Muscle layer of colon (tissue), 2 donors: ENCODE data around the gene CHRNB1.
A peak's percentile ranks its signal among the peaks of the same experiment; 100 is the strongest.

Experiments
- H3K27ac ChIP-seq: one replicate; pipeline ENCODE4 v1.7.0; 2013; ENCODE audit warnings: low read depth, mild to moderate bottlenecking, low read length, moderate library complexity
- H3K27me3 ChIP-seq, 2 donors: one replicate each; pipeline ENCODE4 v1.7.0; 2013; ENCODE audit warnings: low read length in 2 of 2, mild to moderate bottlenecking in 2 of 2; ENCODE audit not compliant: insufficient read depth in 2 of 2, control insufficient read depth in 1 of 2
- H3K36me3 ChIP-seq: one replicate; pipeline ENCODE4 v1.7.0; 2013; ENCODE audit warnings: mild to moderate bottlenecking, low read length; ENCODE audit not compliant: insufficient read depth
- H3K4me1 ChIP-seq: one replicate; pipeline ENCODE4 v1.7.0; 2013; ENCODE audit warnings: mild to moderate bottlenecking, low read length; ENCODE audit not compliant: insufficient read depth
- H3K4me3 ChIP-seq, 2 donors: one replicate each; pipeline ENCODE4 v1.7.0; 2013; ENCODE audit warnings: low read length in 2 of 2, low read depth in 1 of 2, mild to moderate bottlenecking in 1 of 2, moderate library complexity in 1 of 2
- H3K9ac ChIP-seq: one replicate; pipeline ENCODE4 v1.7.0; 2013; ENCODE audit warnings: low read length
- H3K9me3 ChIP-seq: one replicate; pipeline ENCODE4 v1.7.0; 2013; ENCODE audit warnings: mild to moderate bottlenecking, low read length
- donor health status: abdominal sarcoma.
- donor health status: Adenocarcinoma of cecum.

The CHRNB1 gene

GRCh38 chr17:7483255-7484066 lies 38.6 kb downstream of the CHRNB1 start:
- Histone ChIP-seq H3K4me1 (peaks cover 35% of the 10 kb centered on the region), H3K9ac (peak overlapping the region; percentile 78), H3K4me3 (peak overlapping the region; percentile 63 to 86), H3K27me3 (no peaks in the 10 kb centered on the region), H3K27ac (peak overlapping the region; percentile 99), H3K9me3 (no peaks in the 10 kb centered on the region), H3K36me3 (no peaks in the 10 kb centered on the region)

GRCh38 chr17:7484067-7484918 lies 39.4 kb downstream of the CHRNB1 start, which contains the start of gene POLR2A:
POLR2A (plus strand) TSS chr17:7484366.
- Histone ChIP-seq H3K9me3 (no peaks in the 10 kb centered on the region), H3K4me1 (peaks cover 39% of the 10 kb centered on the region), H3K4me3 (peak within 1 kb of the TSS; percentile 71 to 86), H3K27ac (peak within 1 kb of the TSS; percentile 99), H3K27me3 (no peaks in the 10 kb centered on the region), H3K36me3 (no peaks in the 10 kb centered on the region), H3K9ac (peak within 1 kb of the TSS; percentile 78)

- Histone ChIP-seq H3K9me3 (no peaks in the 10 kb centered on the region), H3K4me1 (peaks cover 37% of the 10 kb centered on the region), H3K9ac (peak overlapping the region; percentile 58), H3K4me3 (peak overlapping the region; percentile 36 to 71), H3K27me3 (no peaks in the 10 kb centered on the region), H3K27ac (peak overlapping the region; percentile 83), H3K36me3 (no peaks in the 10 kb centered on the region)
Measured at GRCh38 chr17:7484919-7485377, 40.1 kb downstream of the CHRNB1 start.

- Histone ChIP-seq H3K9me3 (no peaks in the 10 kb centered on the region), H3K27ac (no peak overlapping the region), H3K36me3 (no peaks in the 10 kb centered on the region), H3K27me3 (no peaks in the 10 kb centered on the region), H3K4me3 (peak overlapping the region in 1 of 2 donors; percentile 19), H3K9ac (no peak overlapping the region), H3K4me1 (peaks cover 34% of the 10 kb centered on the region)
Measured at GRCh38 chr17:7486181-7486580, 41.3 kb downstream of the CHRNB1 start.

- H3K27me3 ChIP-seq = no peaks in the 10 kb centered on the region
- no peak overlapping the region for H3K4me3 ChIP-seq
- H3K36me3 ChIP-seq = no peaks in the 10 kb centered on the region
- no peak overlapping the region for H3K27ac ChIP-seq
- peaks cover 27% of the 10 kb centered on the region for H3K4me1 ChIP-seq
- H3K9ac ChIP-seq = no peak overlapping the region
- no peaks in the 10 kb centered on the region for H3K9me3 ChIP-seq
Measured at GRCh38 chr17:7490144-7490543, 45.3 kb downstream of the CHRNB1 start.

GRCh38 chr17:7491583-7491982 lies 46.7 kb downstream of the CHRNB1 start:
- H3K27me3 ChIP-seq = no peaks in the 10 kb centered on the region
- peaks cover 11% of the 10 kb centered on the region for H3K36me3 ChIP-seq
- no peak overlapping the region for H3K4me3 ChIP-seq
- peaks cover 16% of the 10 kb centered on the region for H3K4me1 ChIP-seq
- H3K9ac ChIP-seq = no peak overlapping the region
- no peaks in the 10 kb centered on the region for H3K9me3 ChIP-seq
- H3K27ac ChIP-seq = no peak overlapping the region

DNA sequence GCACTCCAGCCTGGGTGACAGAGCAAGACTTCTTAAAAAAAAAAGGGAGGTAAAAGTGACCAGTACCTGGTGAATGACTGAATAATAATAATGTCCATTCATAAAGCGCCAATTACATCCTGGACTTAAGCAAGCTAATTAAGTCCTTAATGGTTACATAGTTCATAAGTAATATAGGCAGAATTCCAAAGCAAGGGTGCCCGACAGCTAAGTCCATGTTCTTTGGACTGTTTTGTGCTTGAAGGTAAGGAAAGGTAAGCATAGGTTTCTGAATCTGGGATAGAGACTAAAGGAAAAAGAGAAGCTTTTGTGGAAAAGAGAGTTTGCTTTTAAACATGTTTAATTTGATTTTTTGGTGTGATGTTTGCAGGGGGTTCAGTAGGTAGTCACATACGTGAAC lies 49.1 kb downstream of the CHRNB1 start:
- Histone ChIP-seq H3K9ac (no peak overlapping the region), H3K36me3 (peaks cover 34% of the 10 kb centered on the region), H3K9me3 (no peaks in the 10 kb centered on the region), H3K27ac (no peak overlapping the region), H3K27me3 (no peaks in the 10 kb centered on the region), H3K4me3 (no peak overlapping the region), H3K4me1 (peaks cover under 1% of the 10 kb centered on the region)

GRCh38 chr17:7495906-7496434 lies 51.1 kb downstream of the CHRNB1 start:
- Histone ChIP-seq H3K36me3 (peaks cover 50% of the 10 kb centered on the region), H3K9me3 (no peaks in the 10 kb centered on the region), H3K4me3 (no peak overlapping the region), H3K4me1 (no peaks in the 10 kb centered on the region), H3K27me3 (no peaks in the 10 kb centered on the region), H3K27ac (no peak overlapping the region), H3K9ac (no peak overlapping the region)

DNA sequence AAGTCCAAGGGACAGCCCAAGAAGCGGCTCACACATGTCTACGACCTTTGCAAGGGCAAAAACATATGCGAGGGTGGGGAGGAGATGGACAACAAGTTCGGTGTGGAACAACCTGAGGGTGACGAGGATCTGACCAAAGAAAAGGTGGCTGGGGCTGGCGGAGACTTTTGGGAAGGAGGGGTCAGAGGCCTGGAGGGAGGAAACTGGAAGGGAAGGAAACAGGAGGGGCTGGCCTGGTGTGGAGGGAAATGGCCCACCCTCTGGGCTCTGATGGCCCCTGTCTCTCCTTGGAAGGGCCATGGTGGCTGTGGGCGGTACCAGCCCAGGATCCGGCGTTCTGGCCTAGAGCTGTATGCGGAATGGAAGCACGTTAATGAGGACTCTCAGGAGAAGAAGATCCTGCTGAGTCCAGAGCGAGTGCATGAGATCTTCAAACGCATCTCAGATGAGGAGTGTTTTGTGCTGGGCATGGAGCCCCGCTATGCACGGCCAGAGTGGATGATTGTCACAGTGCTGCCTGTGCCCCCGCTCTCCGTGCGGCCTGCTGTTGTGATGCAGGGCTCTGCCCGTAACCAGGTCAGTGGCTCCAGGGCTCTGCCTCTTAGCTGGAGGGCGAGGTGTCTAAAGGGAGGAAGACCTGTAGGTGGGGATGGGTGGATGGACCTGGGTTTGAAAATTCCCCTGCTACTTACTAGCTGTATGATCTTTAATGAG lies 51.8 kb downstream of the CHRNB1 start:
- peaks cover 56% of the 10 kb centered on the region for H3K36me3 ChIP-seq
- H3K27ac ChIP-seq = no peak overlapping the region
- H3K9ac ChIP-seq = no peak overlapping the region

GRCh38 chr17:7497228-7497627 lies 52.4 kb downstream of the CHRNB1 start:
- no peak overlapping the region for H3K9ac ChIP-seq
- no peaks in the 10 kb centered on the region for H3K4me1 ChIP-seq
- no peak overlapping the region for H3K4me3 ChIP-seq
- H3K27ac ChIP-seq = no peak overlapping the region
- no peaks in the 10 kb centered on the region for H3K9me3 ChIP-seq
- no peaks in the 10 kb centered on the region for H3K27me3 ChIP-seq
- H3K36me3 ChIP-seq = peaks cover 62% of the 10 kb centered on the region

More for the DNA sequence above, 51.8 kb downstream of the CHRNB1 start:
- Histone ChIP-seq H3K9me3 (no peaks in the 10 kb centered on the region), H3K4me1 (no peaks in the 10 kb centered on the region), H3K4me3 (no peak overlapping the region), H3K27me3 (no peaks in the 10 kb centered on the region)

DNA sequence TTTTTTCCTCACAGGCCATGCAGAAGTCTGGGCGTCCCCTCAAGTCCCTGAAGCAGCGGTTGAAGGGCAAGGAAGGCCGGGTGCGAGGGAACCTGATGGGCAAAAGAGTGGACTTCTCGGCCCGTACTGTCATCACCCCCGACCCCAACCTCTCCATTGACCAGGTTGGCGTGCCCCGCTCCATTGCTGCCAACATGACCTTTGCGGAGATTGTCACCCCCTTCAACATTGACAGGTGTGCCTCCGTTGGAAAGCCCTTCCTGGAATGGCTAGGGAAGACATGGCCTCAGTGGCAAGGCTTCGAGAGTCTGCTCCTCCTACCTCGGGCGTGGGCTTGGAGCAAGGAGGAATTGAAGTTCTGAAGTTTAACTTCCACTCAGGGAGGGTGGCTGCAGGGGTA lies 52.8 kb downstream of the CHRNB1 start:
- Histone ChIP-seq H3K9me3 (no peaks in the 10 kb centered on the region), H3K4me1 (no peaks in the 10 kb centered on the region), H3K27ac (no peak overlapping the region), H3K9ac (no peak overlapping the region), H3K36me3 (peaks cover 66% of the 10 kb centered on the region), H3K4me3 (no peak overlapping the region), H3K27me3 (no peaks in the 10 kb centered on the region)
